Raji (cell line): ENCODE measurements around the gene ADGRL4.

ENCODE experiments used
- POLR2A ChIP-seq: IDR thresholded peaks from 2 replicates; pipeline ENCODE4 v1.6.1; 2011; ENCODE audit warnings: low read depth, low read length, control low read depth; ENCODE audit not compliant: insufficient read depth

Gene ADGRL4

GRCh38 chr1:78864175-78864574 is 142.4 kb downstream of the ADGRL4 start:
- no peak for TF ChIP-seq POLR2A

- TF ChIP-seq POLR2A = no peak
These were observed 150.4 kb downstream of the ADGRL4 start for GRCh38 chr1:78856096-78856495.

DNA sequence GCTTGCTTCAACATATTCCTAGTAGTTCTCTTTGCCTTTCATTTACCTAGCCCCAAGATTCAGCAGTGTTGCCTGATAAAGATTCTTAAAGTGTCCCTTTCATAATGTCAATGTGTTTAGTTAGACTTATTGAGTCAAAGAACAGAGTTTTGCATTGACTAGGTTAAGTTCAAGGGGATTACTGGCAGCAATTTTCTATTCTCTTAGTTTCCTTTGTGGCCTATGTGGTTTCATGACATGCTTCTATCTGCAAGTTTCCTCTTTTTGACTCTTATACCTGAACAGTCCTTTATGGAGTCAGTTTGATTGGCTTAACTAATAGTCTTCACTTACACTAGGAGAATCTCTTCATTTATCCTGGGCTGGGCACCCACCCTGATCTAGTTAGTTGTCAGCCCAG is 151.3 kb downstream of the ADGRL4 start:
- no peak for TF ChIP-seq POLR2A

DNA sequence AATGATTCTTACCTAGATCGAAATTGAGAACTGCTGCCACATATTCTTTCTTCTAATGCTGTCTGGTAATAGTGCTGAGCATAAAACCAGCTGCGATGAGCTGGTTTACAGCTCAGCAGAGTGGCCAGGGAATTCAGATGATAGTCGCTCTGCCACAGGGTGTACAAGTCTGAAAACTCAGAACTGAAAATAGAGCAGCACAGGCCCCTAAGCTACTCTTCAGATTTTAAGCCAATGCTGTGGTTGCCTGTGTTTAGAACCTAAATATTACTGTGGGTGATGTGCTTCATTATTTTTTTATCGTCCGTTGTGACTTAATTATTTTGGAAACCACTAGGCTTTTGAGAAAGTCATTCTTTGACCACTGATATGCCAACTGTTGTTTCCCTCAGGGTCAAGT is 152.0 kb downstream of the ADGRL4 start:
- no peak for TF ChIP-seq POLR2A

GRCh38 chr1:78843546-78843945 is 163.0 kb downstream of the ADGRL4 start:
- no peak for TF ChIP-seq POLR2A

GRCh38 chr1:78843111-78843510 is 163.4 kb downstream of the ADGRL4 start:
- TF ChIP-seq POLR2A = no peak

DNA sequence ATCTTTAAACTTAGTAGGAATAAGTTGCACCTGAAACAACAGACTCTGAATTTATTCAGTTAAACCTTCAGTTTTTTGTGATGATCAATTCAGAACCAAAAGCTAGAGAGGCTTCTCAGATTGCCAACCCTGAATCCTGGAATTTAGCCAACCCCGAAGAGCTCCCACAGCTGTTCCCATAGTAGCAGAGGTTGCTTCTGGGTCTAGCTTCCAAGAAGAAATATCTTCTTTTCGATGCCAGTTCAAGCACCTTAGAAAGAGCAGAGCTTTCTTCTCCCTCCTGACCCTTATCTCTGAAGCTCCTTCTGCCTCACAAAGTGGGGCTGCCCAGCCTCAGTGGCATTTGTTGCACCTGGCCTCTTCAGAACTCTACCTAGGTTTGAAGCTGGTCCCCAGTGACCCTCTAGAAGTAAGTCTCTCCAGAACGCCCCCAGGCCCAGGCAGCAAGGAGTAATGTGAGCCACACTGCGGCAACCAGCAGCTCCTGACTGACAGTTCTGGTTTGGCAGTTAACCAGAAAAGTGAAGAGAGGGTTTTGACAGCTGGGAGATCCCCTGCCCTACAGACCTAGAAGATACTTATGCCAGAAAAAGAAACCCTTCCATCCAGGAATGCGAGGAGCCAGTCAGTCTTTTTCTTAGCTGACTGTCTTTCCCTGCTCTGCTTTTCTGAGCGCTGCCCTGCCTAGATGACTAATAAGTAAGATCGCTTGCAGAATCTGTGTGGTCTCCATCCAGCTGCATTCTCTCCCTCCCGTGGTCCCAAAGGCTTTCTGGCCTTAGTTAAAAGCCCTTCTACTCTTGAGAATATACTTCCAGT is 165.9 kb downstream of the ADGRL4 start:
- TF ChIP-seq POLR2A = no peak
